HepG2 (cell line): ENCODE data around the gene PNPLA2. TPM values are rescaled to one million over a fixed set of nuclear protein-coding genes. Genes with fewer than 3 reads are reported as not detected.

Experiments
- CCAR2 ChIP-seq: fragments of 200-400 bp; formaldehyde crosslinking; optimal IDR thresholded peaks from 2 replicates; pipeline ENCODE3; 2018; ENCODE audit warnings: low read depth, mild to moderate bottlenecking, low read length, moderate library complexity
- HMGA1 ChIP-seq: sonication (generic); formaldehyde crosslinking; conservative IDR thresholded peaks from 2 replicates; pipeline ENCODE4 v1.4.0; 2020; ENCODE audit warnings: missing genetic modification reagents
- HNRNPK ChIP-seq: fragments of 200-400 bp; formaldehyde crosslinking; IDR thresholded peaks from 2 replicates; pipeline ENCODE4 v1.6.1; 2018; ENCODE audit warnings: low read length, low read depth, moderate library complexity, mild to moderate bottlenecking; ENCODE audit not compliant: poor library complexity, severe bottlenecking
- JUN ChIP-seq: sonication (generic); formaldehyde crosslinking; IDR thresholded peaks from 2 replicates; pipeline ENCODE4 v1.4.0; 2020; ENCODE audit warnings: mild to moderate bottlenecking, missing genetic modification reagents
- MEF2D ChIP-seq: sonication (generic); formaldehyde crosslinking; IDR thresholded peaks from 2 replicates; pipeline ENCODE4 v1.5.1; 2020; ENCODE audit warnings: mild to moderate bottlenecking, missing genetic modification reagents
- MYC ChIP-seq: sonication (generic); formaldehyde crosslinking; IDR thresholded peaks from 2 replicates; pipeline ENCODE4 v1.9.0; 2021; ENCODE audit warnings: missing genetic modification reagents, borderline replicate concordance
- NFYC ChIP-seq: IDR thresholded peaks from 2 replicates; pipeline ENCODE4 v1.6.1; 2016; ENCODE audit warnings: missing genetic modification reagents, missing compliant biosample characterization
- RARG ChIP-seq: sonication (generic); formaldehyde crosslinking; IDR thresholded peaks from 2 replicates; pipeline ENCODE4 v1.4.0; 2020; ENCODE audit warnings: low read depth, mild to moderate bottlenecking, missing genetic modification reagents
- RFXANK ChIP-seq: IDR thresholded peaks from 2 replicates; pipeline ENCODE4 v1.6.1; 2016
- SAP130 ChIP-seq: IDR thresholded peaks from 2 replicates; pipeline ENCODE4 v1.6.1; 2016; ENCODE audit warnings: low read depth
- SKI ChIP-seq: fragments of 450-650 bp; IDR thresholded peaks from one replicate; pipeline ENCODE4 v1.6.1; 2018; ENCODE audit warnings: mild to moderate bottlenecking; ENCODE audit not compliant: partially characterized antibody
- TEAD3 ChIP-seq: optimal IDR thresholded peaks from 2 replicates; pipeline ENCODE3; 2016; ENCODE audit warnings: borderline replicate concordance
- TERF1 ChIP-seq: sonication (generic); formaldehyde crosslinking; IDR thresholded peaks from 2 replicates; pipeline ENCODE4 v1.8.0; 2022; ENCODE audit warnings: mild to moderate bottlenecking, missing genetic modification reagents, moderate library complexity
- TFDP1 ChIP-seq: IDR thresholded peaks from 2 replicates; pipeline ENCODE4 v1.6.1; 2016; ENCODE audit warnings: missing compliant biosample characterization, missing genetic modification reagents, borderline replicate concordance
- TOE1 ChIP-seq: sonication (generic); formaldehyde crosslinking; IDR thresholded peaks from 2 replicates; pipeline ENCODE4 v1.4.0; 2020; ENCODE audit warnings: mild to moderate bottlenecking, missing genetic modification reagents
- ZBTB4 ChIP-seq: sonication (generic); formaldehyde crosslinking; IDR thresholded peaks from 2 replicates; pipeline ENCODE4 v1.4.0; 2020; ENCODE audit warnings: missing genetic modification reagents, mild to moderate bottlenecking, borderline replicate concordance
- ZFX ChIP-seq: sonication (generic); formaldehyde crosslinking; IDR thresholded peaks from 2 replicates; pipeline ENCODE4 v1.4.0; 2020; ENCODE audit warnings: mild to moderate bottlenecking, low read depth, missing genetic modification reagents, moderate library complexity
- ZMAT3 ChIP-seq: sonication (generic); formaldehyde crosslinking; conservative IDR thresholded peaks from 2 replicates; pipeline ENCODE4 v1.7.0; 2021; ENCODE audit warnings: missing genetic modification reagents
- ZNF160 ChIP-seq: sonication (generic); formaldehyde crosslinking; IDR thresholded peaks from 2 replicates; pipeline ENCODE4 v1.8.0; 2022; ENCODE audit warnings: mild to moderate bottlenecking, inconsistent platforms, missing genetic modification reagents
- ZNF496 ChIP-seq: sonication (generic); formaldehyde crosslinking; IDR thresholded peaks from 2 replicates; pipeline ENCODE4 v1.8.1; 2023; ENCODE audit warnings: mild to moderate bottlenecking, moderate library complexity, missing genetic modification reagents; ENCODE audit not compliant: insufficient replicate concordance
- ZNF530 ChIP-seq: sonication (generic); formaldehyde crosslinking; IDR thresholded peaks from 2 replicates; pipeline ENCODE4 v1.5.0; 2020; ENCODE audit warnings: low read depth, mild to moderate bottlenecking, missing genetic modification reagents
- polyA plus RNA-seq, 8 experiments: library from polyadenylated mRNA; depleted of rRNA in 3 of 8; stranded (reverse) in 7 of 8; unstranded in 1 of 8; fragments of >200 nt; fragmentation: Illumina TruSeq in 4 of 8; extraction: Trizol in 4 of 8; gene quantifications; 2 replicates each; pipeline versions ENCODE4 v1.2.1 to v1.2.3, GENCODE V29; 2011 to 2016; ENCODE audit warnings: low read depth in 4 of 8, missing spikeins in 1 of 8, mixed read lengths in 1 of 8; ENCODE audit not compliant: insufficient read depth in 1 of 8
- total RNA-seq, 5 experiments: library from RNA; depleted of rRNA; stranded (reverse); fragments of >200 nt; fragmentation: Illumina TruSeq; extraction: Trizol; gene quantifications; 2 replicates each; pipeline ENCODE4 v1.2.3, GENCODE V29; 2016; ENCODE audit warnings: low read depth in 1 of 5
- TF ChIP-seq, protein P1 (sequence below): conservative IDR thresholded peaks from 2 replicates; pipeline ENCODE4 v1.6.1; 2018; ENCODE audit warnings: missing genetic modification reagents
- TF ChIP-seq, protein P2 (sequence below): sonication (generic); formaldehyde crosslinking; IDR thresholded peaks from 2 replicates; pipeline ENCODE4 v1.4.0; 2020; ENCODE audit warnings: missing genetic modification reagents, low read depth, mild to moderate bottlenecking, borderline replicate concordance

The PNPLA2 gene
- total and polyA plus RNA-seq, 2 of the 13 experiments (the other 11 are each of a cell fraction or from before 2014, with no cell fraction given) = 10.5 to 43.2 TPM

DNA sequence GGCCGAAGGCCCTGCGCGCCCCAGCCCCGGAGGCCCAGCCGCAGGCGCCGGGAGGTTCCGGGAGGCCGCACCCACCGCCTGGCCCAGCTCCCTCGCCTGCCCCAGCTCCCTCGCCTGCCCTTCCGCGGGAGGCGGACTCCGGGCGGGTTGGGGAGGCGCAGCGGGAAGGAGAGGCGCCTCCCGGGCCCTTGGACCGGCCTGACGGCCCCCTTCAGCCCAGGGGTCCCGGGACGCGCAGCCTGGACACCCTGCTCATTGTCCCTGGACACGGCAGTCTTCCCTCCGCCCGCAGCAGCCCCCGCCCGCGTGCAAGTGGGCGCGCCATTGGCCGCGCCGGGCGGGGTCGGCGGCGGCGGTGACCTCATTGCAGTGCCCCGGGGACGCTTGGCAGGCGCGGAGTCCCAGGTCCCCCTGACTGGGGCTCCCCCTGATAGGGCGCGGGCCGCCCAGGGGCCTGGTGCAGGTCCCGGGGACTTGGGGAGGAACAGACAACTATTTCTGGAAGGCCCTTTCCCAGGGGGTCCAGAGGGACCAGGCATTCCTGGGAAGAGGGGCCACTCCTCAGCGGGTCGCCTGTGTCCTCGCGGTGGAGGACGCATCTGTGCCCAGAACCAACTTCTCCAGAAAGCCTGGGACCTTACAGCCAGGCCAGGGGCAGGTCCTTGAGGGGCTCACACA is 14.5 kb downstream of the PNPLA2 start (continued):
- peak; percentile 18; the same call in 1 of the 2 replicates for TF ChIP-seq TFDP1 (CRISPR knock-in tag)
- peak; percentile 49 for TF ChIP-seq SAP130
- TF ChIP-seq MEF2D (CRISPR knock-in tag) = no peak
- 0 out of 2 replicates have a peak, but pooled peaks have one; percentile 31 for TF ChIP-seq JUN (CRISPR knock-in tag)
- peak; percentile 2; the same call in 1 of the 2 replicates for TF ChIP-seq ZFX (CRISPR knock-in tag)
- TF ChIP-seq ZNF160 (CRISPR knock-in tag) = no peak
- TF ChIP-seq NFYC (CRISPR knock-in tag) = no peak
- TF ChIP-seq HNRNPK = peak; percentile 79
- TF ChIP-seq ZBTB4 (CRISPR knock-in tag) = no peak
- peak; percentile 33 for TF ChIP-seq SKI
- no peak for TF ChIP-seq TOE1 (CRISPR knock-in tag)
- TF ChIP-seq, protein P1, sequence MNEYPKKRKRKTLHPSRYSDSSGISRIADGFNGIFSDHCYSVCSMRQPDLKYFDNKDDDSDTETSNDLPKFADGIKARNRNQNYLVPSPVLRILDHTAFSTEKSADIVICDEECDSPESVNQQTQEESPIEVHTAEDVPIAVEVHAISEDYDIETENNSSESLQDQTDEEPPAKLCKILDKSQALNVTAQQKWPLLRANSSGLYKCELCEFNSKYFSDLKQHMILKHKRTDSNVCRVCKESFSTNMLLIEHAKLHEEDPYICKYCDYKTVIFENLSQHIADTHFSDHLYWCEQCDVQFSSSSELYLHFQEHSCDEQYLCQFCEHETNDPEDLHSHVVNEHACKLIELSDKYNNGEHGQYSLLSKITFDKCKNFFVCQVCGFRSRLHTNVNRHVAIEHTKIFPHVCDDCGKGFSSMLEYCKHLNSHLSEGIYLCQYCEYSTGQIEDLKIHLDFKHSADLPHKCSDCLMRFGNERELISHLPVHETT (CRISPR knock-in tag) = no peak
- TF ChIP-seq HMGA1 (CRISPR knock-in tag) = no peak
- no peak for TF ChIP-seq TEAD3 (CRISPR knock-in tag)
- no peak for TF ChIP-seq RARG (CRISPR knock-in tag)
- no peak for TF ChIP-seq CCAR2
- 0 out of 2 replicates have a peak, but pooled peaks have one; percentile 49 for TF ChIP-seq MYC (CRISPR knock-in tag)
- TF ChIP-seq, protein P2, sequence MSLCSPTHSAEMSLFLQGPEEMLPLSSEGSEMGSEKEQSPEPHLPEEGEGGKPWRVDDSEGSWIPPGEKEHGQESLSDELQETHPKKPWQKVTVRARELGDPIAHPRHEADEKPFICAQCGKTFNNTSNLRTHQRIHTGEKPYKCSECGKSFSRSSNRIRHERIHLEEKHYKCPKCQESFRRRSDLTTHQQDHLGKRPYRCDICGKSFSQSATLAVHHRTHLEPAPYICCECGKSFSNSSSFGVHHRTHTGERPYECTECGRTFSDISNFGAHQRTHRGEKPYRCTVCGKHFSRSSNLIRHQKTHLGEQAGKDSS (CRISPR knock-in tag) = no peak
- TF ChIP-seq ZNF530 = no peak
- TF ChIP-seq RFXANK = no peak
- peak; percentile 45; the same call in 1 of the 2 replicates for TF ChIP-seq ZMAT3 (CRISPR knock-in tag)
- TF ChIP-seq ZNF496 (CRISPR knock-in tag) = no peak
- no peak for TF ChIP-seq TERF1 (CRISPR knock-in tag)
